B cell (primary cell): ENCODE measurements around the gene BCDIN3D. TPM values are rescaled to one million over a fixed set of nuclear protein-coding genes. Genes with fewer than 3 reads are reported as not detected.

Experiments
- ATAC-seq: fragments of 200-7000 bp; cut with Tn5 transposase; one replicate; pipeline ENCODE4 v1.10.0; 2021; ENCODE audit warnings: low read depth, mild to moderate bottlenecking, moderate number of reproducible peaks, moderate library complexity
- CTCF ChIA-PET: fragments of 350-600 bp; sonication (Branson Sonifier 250); formaldehyde crosslinking; loops from one replicate; lab custom pipeline; 2021; ENCODE audit warnings: antibody characterized with exemption, inconsistent platforms; lab: Charles Lee
- POLR2A ChIA-PET: fragments of 350-600 bp; sonication (Branson Sonifier 250); formaldehyde crosslinking; loops from one replicate; lab custom pipeline; 2021; ENCODE audit warnings: antibody characterized with exemption; lab: Charles Lee
- DNase-seq: peaks from one replicate; pipeline ENCODE4 v3.0.0; 2013
- H2AFZ ChIP-seq: 2 replicates; pipeline ENCODE4 v1.6.1; 2012; ENCODE audit warnings: mild to moderate bottlenecking, low read depth, low read length; ENCODE audit not compliant: insufficient read depth, poor library complexity, severe bottlenecking
- H3K27ac ChIP-seq, 2 donors: 1 replicate in 1 of 2; 2 replicates in 1 of 2; pipeline ENCODE4 v1.5.1; 2012 to 2013; ENCODE audit warnings: low read length in 2 of 2, mild to moderate bottlenecking in 2 of 2, moderate library complexity in 1 of 2
- H3K27me3 ChIP-seq, 4 experiments: fragments of 200-600 bp in 1 of 4; sonication (generic) in 1 of 4; replicated peaks in 1 of 4; 1 replicate in 2 of 4; 2 replicates in 2 of 4; pipeline versions ENCODE4 v1.6.1 to v1.7.0; 2013 to 2016; ENCODE audit warnings: low read length in 3 of 4, mild to moderate bottlenecking in 2 of 4, mixed read lengths in 1 of 4, moderate library complexity in 1 of 4; ENCODE audit not compliant: insufficient read depth in 4 of 4, control insufficient read depth in 3 of 4; ENCODE audit errors: control extremely low read depth in 1 of 4
- H3K36me3 ChIP-seq, 2 experiments: replicated peaks in 1 of 2; 1 replicate in 1 of 2; 2 replicates in 1 of 2; pipeline versions ENCODE4 v1.6.1 to v1.7.1; 2013; ENCODE audit warnings: low read length in 1 of 2; ENCODE audit not compliant: insufficient read depth in 2 of 2, control insufficient read depth in 1 of 2; ENCODE audit errors: control extremely low read depth in 1 of 2, extremely low read depth in 1 of 2
- H3K4me1 ChIP-seq, 2 donors: fragments of 200-600 bp in 1 of 2; sonication (generic) in 1 of 2; 1 replicate in 1 of 2; 2 replicates in 1 of 2; pipeline versions ENCODE4 v1.5.1 to v1.6.1; 2013 to 2017; ENCODE audit warnings: low read length in 2 of 2; ENCODE audit not compliant: control insufficient read depth in 2 of 2, insufficient read depth in 2 of 2
- H3K4me2 ChIP-seq: replicated peaks from 2 replicates; pipeline ENCODE3; 2012; ENCODE audit warnings: mild to moderate bottlenecking, low read depth, low read length; ENCODE audit not compliant: poor library complexity, severe bottlenecking
- H3K4me3 ChIP-seq, 5 experiments: fragments of 200-600 bp in 1 of 5; sonication (generic) in 1 of 5; 1 replicate in 3 of 5; 2 replicates in 2 of 5; pipeline versions ENCODE4 v1.5.1 to v1.7.0; 2011 to 2016; ENCODE audit warnings: low read length in 4 of 5, mild to moderate bottlenecking in 4 of 5, low read depth in 2 of 5, control low read depth in 1 of 5, moderate library complexity in 1 of 5; ENCODE audit not compliant: insufficient read depth in 1 of 5; ENCODE audit errors: control extremely low read depth in 1 of 5, extremely low read depth in 1 of 5
- H3K79me2 ChIP-seq: fragments of 200-600 bp; sonication (generic); one replicate; pipeline ENCODE4 v1.6.0; 2016; ENCODE audit warnings: low read length; ENCODE audit not compliant: control insufficient read depth, insufficient read depth
- H3K9ac ChIP-seq: fragments of 200-600 bp; sonication (generic); 2 replicates; pipeline ENCODE4 v1.6.1; 2017; ENCODE audit warnings: mild to moderate bottlenecking, low read length, moderate library complexity
- H3K9me3 ChIP-seq, 3 donors: one replicate each; pipeline versions ENCODE4 v1.6.1 to v1.7.1; 2013; ENCODE audit warnings: low read length in 2 of 3; ENCODE audit not compliant: control insufficient read depth in 2 of 3, insufficient read depth in 1 of 3; ENCODE audit errors: control extremely low read depth in 1 of 3
- H4K20me1 ChIP-seq: 2 replicates; pipeline ENCODE4 v1.6.0; 2012; ENCODE audit warnings: mild to moderate bottlenecking, low read length; ENCODE audit not compliant: insufficient read depth, control insufficient read depth, poor library complexity, severe bottlenecking
- H3K27ac Mint-ChIP-seq: one replicate; pipeline ENCODE4 v1.8.0; 2021; ENCODE audit warnings: mixed read lengths
- H3K27me3 Mint-ChIP-seq: one replicate; pipeline ENCODE4 v1.8.0; 2021; ENCODE audit warnings: mixed read lengths
- H3K4me1 Mint-ChIP-seq: one replicate; pipeline ENCODE4 v1.8.0; 2021; ENCODE audit warnings: mixed read lengths
- H3K4me3 Mint-ChIP-seq: one replicate; pipeline ENCODE4 v1.8.0; 2021; ENCODE audit warnings: mixed read lengths
- H3K9me3 Mint-ChIP-seq: one replicate; pipeline ENCODE4 v1.8.0; 2022; ENCODE audit warnings: mixed read lengths; ENCODE audit not compliant: insufficient read depth
- EZH2 ChIP-seq: IDR thresholded peaks from 2 replicates; pipeline ENCODE4 v1.6.1; 2012; ENCODE audit warnings: borderline replicate concordance, low read depth, mild to moderate bottlenecking, moderate library complexity, low read length; ENCODE audit not compliant: insufficient read depth, poor library complexity, severe bottlenecking
- WGBS: methylation state at CpG from one replicate; pipeline ENCODE4 v1.1.5; 2013; ENCODE audit warnings: missing lambda C conversion rate; ENCODE audit not compliant: insufficient coverage; 5-methylcytosine and 5-hydroxymethylcytosine counted together
- intact Hi-C: fragments of 100-400 bp; cut with micrococcal nuclease; formaldehyde crosslinking; loops from one replicate; pipeline ENCODE4 v1.10.0; 2022
- polyA plus RNA-seq: library from polyadenylated mRNA; depleted of rRNA; stranded (reverse); fragments of >200 nt; gene quantifications from 2 replicates; pipeline ENCODE4 v1.2.3, GENCODE V29; 2012
- total RNA-seq, 2 donors: library from RNA; stranded (reverse); fragments of 120-200 nt in 1 of 2; gene quantifications; 1 replicate in 1 of 2; 2 replicates in 1 of 2; pipeline versions ENCODE4 v1.2.3 to v1.2.4, GENCODE V29; 2013 to 2022
- TF ChIP-seq, protein P1 (sequence below): fragments of 200-600 bp; IDR thresholded peaks from one replicate; pipeline ENCODE4 v1.8.0; 2022; ENCODE audit warnings: antibody characterized with exemption, mild to moderate bottlenecking

BCDIN3D gene
- total and polyA plus RNA-seq, 2 donors (not counting 1 experiment from before 2014, with no cell fraction given): 2.0 to 17.4 TPM

DNA sequence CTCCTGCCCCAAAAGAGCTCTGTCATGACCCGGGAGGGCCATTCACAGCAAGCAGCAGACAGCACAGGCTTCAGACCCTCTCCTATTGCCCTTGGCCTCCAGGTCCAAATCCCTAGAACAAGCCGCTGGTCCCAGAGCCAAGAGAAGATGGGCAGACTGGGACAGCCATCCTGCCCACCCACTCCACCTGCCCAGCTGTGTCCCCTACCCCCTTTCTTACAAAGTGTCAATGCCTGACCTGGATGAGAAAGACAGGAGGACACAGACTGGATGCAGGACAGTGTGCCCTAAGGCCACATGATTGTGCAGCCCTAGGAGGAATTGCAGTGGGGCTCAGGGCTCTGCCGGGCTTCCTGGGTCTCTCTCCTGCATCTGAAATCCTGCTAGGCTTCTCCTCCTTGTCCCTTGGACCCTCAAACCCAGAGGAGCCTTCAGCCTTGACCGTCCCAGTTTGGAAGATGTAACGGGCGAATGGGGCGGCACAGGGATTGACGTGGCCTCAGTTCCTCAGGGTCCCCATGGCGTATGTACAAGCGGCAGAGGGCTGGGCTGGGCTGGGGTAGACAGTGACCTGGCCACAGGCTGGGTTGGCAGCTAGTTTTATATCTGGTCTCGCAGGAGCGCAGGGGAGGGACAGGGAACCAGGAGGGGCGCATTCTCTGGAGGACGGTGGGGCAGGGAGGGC is 27.1 kb upstream of the BCDIN3D start:
- Mint-ChIP-seq H3K27ac (no peak overlapping the region), H3K4me3 (no peak overlapping the region), H3K27me3 (peaks cover 7% of the 10 kb centered on the region), H3K4me1 (no peaks in the 10 kb centered on the region), H3K9me3 (no peaks in the 10 kb centered on the region)
- WGBS: 91% methylated on average over 14 of the region's 14 CpGs
- ChIA-PET POLR2A (no interaction called here), CTCF (interaction anchor here (1.2 kb wide), 1 partner anchor 11 kb away, joined by 3 read pairs; no protein-coding TSS in a partner anchor)
- TF ChIP-seq, protein P1, sequence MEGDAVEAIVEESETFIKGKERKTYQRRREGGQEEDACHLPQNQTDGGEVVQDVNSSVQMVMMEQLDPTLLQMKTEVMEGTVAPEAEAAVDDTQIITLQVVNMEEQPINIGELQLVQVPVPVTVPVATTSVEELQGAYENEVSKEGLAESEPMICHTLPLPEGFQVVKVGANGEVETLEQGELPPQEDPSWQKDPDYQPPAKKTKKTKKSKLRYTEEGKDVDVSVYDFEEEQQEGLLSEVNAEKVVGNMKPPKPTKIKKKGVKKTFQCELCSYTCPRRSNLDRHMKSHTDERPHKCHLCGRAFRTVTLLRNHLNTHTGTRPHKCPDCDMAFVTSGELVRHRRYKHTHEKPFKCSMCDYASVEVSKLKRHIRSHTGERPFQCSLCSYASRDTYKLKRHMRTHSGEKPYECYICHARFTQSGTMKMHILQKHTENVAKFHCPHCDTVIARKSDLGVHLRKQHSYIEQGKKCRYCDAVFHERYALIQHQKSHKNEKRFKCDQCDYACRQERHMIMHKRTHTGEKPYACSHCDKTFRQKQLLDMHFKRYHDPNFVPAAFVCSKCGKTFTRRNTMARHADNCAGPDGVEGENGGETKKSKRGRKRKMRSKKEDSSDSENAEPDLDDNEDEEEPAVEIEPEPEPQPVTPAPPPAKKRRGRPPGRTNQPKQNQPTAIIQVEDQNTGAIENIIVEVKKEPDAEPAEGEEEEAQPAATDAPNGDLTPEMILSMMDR: no peak
- no peak for TF ChIP-seq EZH2
- Histone ChIP-seq H2AFZ (no peak overlapping the region), H3K4me2 (no peak overlapping the region), H3K9ac (no peak overlapping the region), H3K27me3 (no peaks in the 10 kb centered on the region), H3K9me3 (no peaks in the 10 kb centered on the region), H3K79me2 (no peaks in the 10 kb centered on the region), H3K4me1 (no peaks in the 10 kb centered on the region), H3K27ac (no peak overlapping the region), H4K20me1 (no peaks in the 10 kb centered on the region), H3K36me3 (no peaks in the 10 kb centered on the region), H3K4me3 (no peak overlapping the region)
- intact Hi-C loops: loop anchor here (5.0 kb wide), 1 partner anchor 187 kb away; the partner anchor contains the start of gene ASIC1
- DNase-seq (no peak), ATAC-seq (no peak)
